ENCODE measurements around the gene NOD2. TPM values are rescaled to one million over a fixed set of nuclear protein-coding genes. Genes with fewer than 3 reads are reported as not detected.
A peak's percentile ranks its signal among the peaks of the same experiment; 100 is the strongest.

NOD2 gene
- total RNA-seq, 1 experiment from 2014 or later = 5.4 TPM

DNA sequence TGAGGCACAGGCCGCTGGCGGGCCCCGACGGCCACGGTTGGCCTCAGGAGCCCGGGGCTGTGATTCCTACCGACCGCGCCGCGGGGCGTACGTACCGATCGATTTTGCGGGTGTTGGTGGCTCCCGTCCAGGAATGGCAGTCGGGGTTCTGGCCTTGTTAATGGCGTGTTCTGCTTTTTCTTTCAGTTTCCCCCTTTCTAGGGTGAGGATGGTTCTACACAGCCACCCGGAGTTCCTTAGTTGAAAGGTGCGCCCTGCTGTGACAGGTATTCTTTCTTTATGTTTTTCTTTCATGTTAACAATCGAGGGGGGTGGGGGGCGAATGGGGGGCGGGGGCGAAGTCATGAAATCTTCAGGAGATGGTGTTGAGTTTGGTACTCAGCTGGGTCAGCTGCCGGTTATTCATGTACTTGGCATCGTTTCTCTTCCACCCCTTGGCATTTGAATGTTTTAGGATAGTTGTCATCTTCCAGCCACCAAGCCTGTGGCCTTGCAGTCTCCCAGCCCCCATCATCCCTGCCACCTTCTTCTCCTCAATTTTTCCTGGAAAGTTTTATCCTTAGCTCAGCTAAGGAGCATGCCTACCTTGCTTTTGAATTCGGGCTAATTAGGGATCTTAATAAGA lies 49.3 kb downstream of the NOD2 start:
- Histone ChIP-seq H3K9me2 (ENCODE audit: insufficient read depth) (no peaks in the 10 kb centered on the region), H3K4me2 (ENCODE audit: low read length) (peak overlapping the region; percentile 91), H3K36me3 (ENCODE audit: control insufficient read depth in 1 of 2, insufficient read depth in 2 of 2, low read length in 2 of 2) (no peaks in the 10 kb centered on the region), H3K4me3 (replicated peaks in 1 of 2; ENCODE audit: low read depth in 1 of 2, low read length in 2 of 2) (peak overlapping the region; percentile 55 to 69), H2AFZ (ENCODE audit: low read depth, low read length, poor library complexity, severe bottlenecking) (no peak overlapping the region), H3K27ac (ENCODE audit: low read depth, low read length) (no peak overlapping the region; the same call in 1 of the 2 replicates), H3K27me3 (ENCODE audit: insufficient read depth, low read length) (no peaks in the 10 kb centered on the region), H4K20me1 (ENCODE audit: insufficient read depth) (no peaks in the 10 kb centered on the region), H3K79me2 (ENCODE audit: insufficient read depth, low read length) (no peaks in the 10 kb centered on the region), H3K9ac (ENCODE audit: low read length) (peak overlapping the region; percentile 59), H3K9me3 (ENCODE audit: control insufficient read depth in 1 of 2, insufficient read depth in 1 of 2, low read depth in 1 of 2, low read length in 2 of 2) (no peaks in the 10 kb centered on the region), H3K4me1 (ENCODE audit: control insufficient read depth in 1 of 2, insufficient read depth in 2 of 2, low read length in 2 of 2) (peaks cover 2 to 15% of the 10 kb centered on the region in 2 experiments; a peak in 2 of 4 replicates)
- TF ChIP-seq RAD21 (IDR thresholded peaks at IDR 0.05; ENCODE audit: low read depth) (no peak), EGR1 (IDR thresholded peaks at IDR 0.05; ENCODE audit: low read depth) (no peak), EZH2 (IDR thresholded peaks at IDR 0.05) (no peak), TCF7L2 (IDR thresholded peaks at IDR 0.05; ENCODE audit: borderline replicate concordance, extremely low read depth, insufficient read depth, insufficient read length) (no peak), ZBTB33 (IDR thresholded peaks at IDR 0.05; ENCODE audit: extremely low read depth, insufficient replicate concordance, low read length) (no peak), YY1 (IDR thresholded peaks at IDR 0.05; ENCODE audit: extremely low read depth, insufficient replicate concordance, low read depth, low read length) (no peak), POLR2AphosphoS5 (IDR thresholded peaks at IDR 0.05; ENCODE audit: low read depth, low read length) (no peak), CEBPB (IDR thresholded peaks at IDR 0.05; ENCODE audit: low read depth) (no peak), FOSL1 (IDR thresholded peaks at IDR 0.05; ENCODE audit: low read depth) (no peak), CTCF (IDR thresholded peaks at IDR 0.05 in 2 of 3, conservative IDR thresholded peaks at IDR 0.05 in 1 of 3; ENCODE audit: borderline replicate concordance in 1 of 3, insufficient read depth in 1 of 3, low read depth in 2 of 3, low read length in 2 of 3) (no peak), ELF1 (IDR thresholded peaks at IDR 0.05; ENCODE audit: borderline replicate concordance, low read depth) (no peak), ATF3 (IDR thresholded peaks at IDR 0.05) (no peak), SIN3A (IDR thresholded peaks at IDR 0.05; ENCODE audit: low read depth) (no peak)
- TF ChIP-seq, protein P1, sequence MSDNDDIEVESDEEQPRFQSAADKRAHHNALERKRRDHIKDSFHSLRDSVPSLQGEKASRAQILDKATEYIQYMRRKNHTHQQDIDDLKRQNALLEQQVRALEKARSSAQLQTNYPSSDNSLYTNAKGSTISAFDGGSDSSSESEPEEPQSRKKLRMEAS (IDR thresholded peaks at IDR 0.05) = no peak
- TF ChIP-seq, protein P2, sequence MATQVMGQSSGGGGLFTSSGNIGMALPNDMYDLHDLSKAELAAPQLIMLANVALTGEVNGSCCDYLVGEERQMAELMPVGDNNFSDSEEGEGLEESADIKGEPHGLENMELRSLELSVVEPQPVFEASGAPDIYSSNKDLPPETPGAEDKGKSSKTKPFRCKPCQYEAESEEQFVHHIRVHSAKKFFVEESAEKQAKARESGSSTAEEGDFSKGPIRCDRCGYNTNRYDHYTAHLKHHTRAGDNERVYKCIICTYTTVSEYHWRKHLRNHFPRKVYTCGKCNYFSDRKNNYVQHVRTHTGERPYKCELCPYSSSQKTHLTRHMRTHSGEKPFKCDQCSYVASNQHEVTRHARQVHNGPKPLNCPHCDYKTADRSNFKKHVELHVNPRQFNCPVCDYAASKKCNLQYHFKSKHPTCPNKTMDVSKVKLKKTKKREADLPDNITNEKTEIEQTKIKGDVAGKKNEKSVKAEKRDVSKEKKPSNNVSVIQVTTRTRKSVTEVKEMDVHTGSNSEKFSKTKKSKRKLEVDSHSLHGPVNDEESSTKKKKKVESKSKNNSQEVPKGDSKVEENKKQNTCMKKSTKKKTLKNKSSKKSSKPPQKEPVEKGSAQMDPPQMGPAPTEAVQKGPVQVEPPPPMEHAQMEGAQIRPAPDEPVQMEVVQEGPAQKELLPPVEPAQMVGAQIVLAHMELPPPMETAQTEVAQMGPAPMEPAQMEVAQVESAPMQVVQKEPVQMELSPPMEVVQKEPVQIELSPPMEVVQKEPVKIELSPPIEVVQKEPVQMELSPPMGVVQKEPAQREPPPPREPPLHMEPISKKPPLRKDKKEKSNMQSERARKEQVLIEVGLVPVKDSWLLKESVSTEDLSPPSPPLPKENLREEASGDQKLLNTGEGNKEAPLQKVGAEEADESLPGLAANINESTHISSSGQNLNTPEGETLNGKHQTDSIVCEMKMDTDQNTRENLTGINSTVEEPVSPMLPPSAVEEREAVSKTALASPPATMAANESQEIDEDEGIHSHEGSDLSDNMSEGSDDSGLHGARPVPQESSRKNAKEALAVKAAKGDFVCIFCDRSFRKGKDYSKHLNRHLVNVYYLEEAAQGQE (IDR thresholded peaks at IDR 0.05; ENCODE audit: low read depth) = no peak
- POLR2A ChIA-PET = no interaction called here
- intact Hi-C loops (cut with micrococcal nuclease) = no loop called here
- ATAC-seq = no peak
- BruUV-seq (replicated peaks) = no TSS peak
- DNase-seq (ENCODE audit: low read depth, low spot score) = no peak
- RAD21 ChIA-PET (ENCODE audit: low non-redundant PET in 1 of 2, low total read pairs in 2 of 2, uncharacterized antibody in 2 of 2, unreplicated experiment in 2 of 2) = no interaction called here
- CTCF ChIA-PET = no interaction called here
